ENCODE results near the gene SGTA. TPM values are rescaled to one million over a fixed set of nuclear protein-coding genes. Genes with fewer than 3 reads are reported as not detected.

SGTA gene
- total and polyA plus RNA-seq, 2 of the 4 experiments (the other 2 are of a cell fraction): 17.4 to 72.9 TPM

GRCh38 chr19:2774953-2775555, 8.0 kb downstream of the SGTA start:
- Histone ChIP-seq H3K4ac (ENCODE audit: low read depth, low read length) (no peak overlapping the region), H3K18ac (ENCODE audit: low read depth, low read length) (no peak overlapping the region), H2BK120ac (ENCODE audit: low read depth, low read length) (no peak overlapping the region), H3K79me1 (ENCODE audit: low read depth in 1 of 2, low read length in 2 of 2) (peaks cover 0 to 72% of the 10 kb centered on the region in 2 experiments; a peak in 2 of 4 replicates), H3K9me1 (ENCODE audit: insufficient read depth, low read length) (peaks cover 6% of the 10 kb centered on the region; the same call in 1 of the 2 replicates), H4K20me1 (ENCODE audit: insufficient read depth, low read length) (peaks cover 85% of the 10 kb centered on the region), H3K23ac (ENCODE audit: low read depth, low read length) (no peak overlapping the region), H2BK20ac (ENCODE audit: low read depth, low read length) (no peak overlapping the region), H3K4me1 (ENCODE audit: control insufficient read depth, insufficient read depth, low read length) (peaks cover 2% of the 10 kb centered on the region; the same call in 1 of the 2 replicates), H2AFZ (replicated peaks; ENCODE audit: low read length, poor library complexity) (no peak overlapping the region), H4K8ac (ENCODE audit: low read depth in 2 of 2, low read length in 2 of 2) (no peak overlapping the region), H3K36me3 (ENCODE audit: control insufficient read depth, insufficient read depth, low read length) (peaks cover 6% of the 10 kb centered on the region), H3K27me3 (ENCODE audit: control insufficient read depth, insufficient read depth, low read length) (no peaks in the 10 kb centered on the region), H4K91ac (ENCODE audit: insufficient read depth, low read depth, low read length) (no peak overlapping the region), H2BK15ac (ENCODE audit: low read depth, low read length) (no peak overlapping the region), H4K5ac (ENCODE audit: low read depth, low read length) (no peak overlapping the region), H3K4me2 (ENCODE audit: low read depth, low read length) (no peak overlapping the region), H2AK5ac (ENCODE audit: low read depth, low read length) (no peak overlapping the region), H3K4me3 (ENCODE audit: insufficient read depth, low read depth, low read length) (no peak overlapping the region), H3K27ac (ENCODE audit: insufficient read depth, low read length) (no peak overlapping the region), H3K9me3 (ENCODE audit: control insufficient read depth, insufficient read depth, low read length) (no peaks in the 10 kb centered on the region), H3K56ac (ENCODE audit: extremely low read depth, insufficient read depth, low read length) (no peak overlapping the region), H2AK9ac (replicated peaks; ENCODE audit: low read depth, low read length, poor library complexity) (no peak overlapping the region), H2BK5ac (ENCODE audit: low read depth, low read length, poor library complexity, severe bottlenecking) (no peak overlapping the region), H3K14ac (replicated peaks; ENCODE audit: low read depth, low read length) (no peak overlapping the region), H3K9ac (ENCODE audit: low read depth, low read length) (no peak overlapping the region)
- TF ChIP-seq USF2 (IDR thresholded peaks at IDR 0.05; ENCODE audit: low read depth, low read length) (no peak), POLR2A (IDR thresholded peaks at IDR 0.05; ENCODE audit: low read depth, low read length) (no peak), FOS (IDR thresholded peaks at IDR 0.05; ENCODE audit: low read depth, low read length) (no peak), MAFK (IDR thresholded peaks at IDR 0.05; ENCODE audit: low read depth, low read length) (no peak), NFE2L2 (IDR thresholded peaks at IDR 0.05; ENCODE audit: low read depth, low read length) (no peak), BHLHE40 (IDR thresholded peaks at IDR 0.05; ENCODE audit: low read depth, low read length) (no peak), MXI1 (IDR thresholded peaks at IDR 0.05; ENCODE audit: borderline replicate concordance, low read depth, low read length) (no peak), RAD21 (IDR thresholded peaks at IDR 0.05; ENCODE audit: low read length) (no peak), RCOR1 (IDR thresholded peaks at IDR 0.05; ENCODE audit: insufficient replicate concordance, low read length) (no peak), SMC3 (IDR thresholded peaks at IDR 0.05; ENCODE audit: low read depth, low read length) (no peak), RFX5 (IDR thresholded peaks at IDR 0.05; ENCODE audit: low read depth, low read length) (no peak), ELK1 (IDR thresholded peaks at IDR 0.05; ENCODE audit: borderline replicate concordance, low read depth, low read length) (no peak), MAZ (IDR thresholded peaks at IDR 0.05; ENCODE audit: borderline replicate concordance, low read depth, low read length) (no peak), CTCF (conservative IDR thresholded peaks at IDR 0.05; ENCODE audit: low read depth, low read length) (no peak), CEBPB (IDR thresholded peaks at IDR 0.05; ENCODE audit: low read depth, low read length) (no peak), CHD1 (IDR thresholded peaks at IDR 0.05; ENCODE audit: low read depth, low read length) (no peak)
- intact Hi-C loops (cut with micrococcal nuclease): no loop called here
- in situ Hi-C loops (cut with MboI; ENCODE audit: low sequenced_read_pairs): no loop called here
- dilution Hi-C loops (cut with HindIII; ENCODE audit: low sequenced_read_pairs, unreplicated experiment): no loop called here
- DNase-seq (no peak), ATAC-seq (ENCODE audit: low read depth) (no peak)
- BruUV-seq (replicated peaks): no TSS peak
- ChIA-PET CTCF (no interaction called here), POLR2A (ENCODE audit: unreplicated experiment) (no interaction called here)
- WGBS, 2 experiments (ENCODE audit: extremely low coverage in 2 of 2, insufficient read length in 1 of 2): 97% methylated on average over 10 of the region's 24 CpGs; no CpG with 5 or more reads in 1 of the 2 experiments

Data from IMR-90 (cell line).